B cell (primary cell): ENCODE results near the gene LRRC40. TPM values are rescaled to one million over a fixed set of nuclear protein-coding genes. Genes with fewer than 3 reads are reported as not detected.

Experiments
- ATAC-seq: fragments of 200-7000 bp; cut with Tn5 transposase; one replicate; pipeline ENCODE4 v1.10.0; 2021; ENCODE audit warnings: low read depth, mild to moderate bottlenecking, moderate number of reproducible peaks, moderate library complexity
- CTCF ChIA-PET: fragments of 350-600 bp; sonication (Branson Sonifier 250); formaldehyde crosslinking; loops from one replicate; lab custom pipeline; 2021; ENCODE audit warnings: antibody characterized with exemption, inconsistent platforms; lab: Charles Lee
- POLR2A ChIA-PET: fragments of 350-600 bp; sonication (Branson Sonifier 250); formaldehyde crosslinking; loops from one replicate; lab custom pipeline; 2021; ENCODE audit warnings: antibody characterized with exemption; lab: Charles Lee
- DNase-seq: peaks from one replicate; pipeline ENCODE4 v3.0.0; 2013
- H2AFZ ChIP-seq: 2 replicates; pipeline ENCODE4 v1.6.1; 2012; ENCODE audit warnings: mild to moderate bottlenecking, low read depth, low read length; ENCODE audit not compliant: insufficient read depth, poor library complexity, severe bottlenecking
- H3K27ac ChIP-seq, 2 donors: 1 replicate in 1 of 2; 2 replicates in 1 of 2; pipeline ENCODE4 v1.5.1; 2012 to 2013; ENCODE audit warnings: low read length in 2 of 2, mild to moderate bottlenecking in 2 of 2, moderate library complexity in 1 of 2
- H3K27me3 ChIP-seq, 4 experiments: fragments of 200-600 bp in 1 of 4; sonication (generic) in 1 of 4; replicated peaks in 1 of 4; 1 replicate in 2 of 4; 2 replicates in 2 of 4; pipeline versions ENCODE4 v1.6.1 to v1.7.0; 2013 to 2016; ENCODE audit warnings: low read length in 3 of 4, mild to moderate bottlenecking in 2 of 4, mixed read lengths in 1 of 4, moderate library complexity in 1 of 4; ENCODE audit not compliant: insufficient read depth in 4 of 4, control insufficient read depth in 3 of 4; ENCODE audit errors: control extremely low read depth in 1 of 4
- H3K36me3 ChIP-seq, 2 experiments: replicated peaks in 1 of 2; 1 replicate in 1 of 2; 2 replicates in 1 of 2; pipeline versions ENCODE4 v1.6.1 to v1.7.1; 2013; ENCODE audit warnings: low read length in 1 of 2; ENCODE audit not compliant: insufficient read depth in 2 of 2, control insufficient read depth in 1 of 2; ENCODE audit errors: control extremely low read depth in 1 of 2, extremely low read depth in 1 of 2
- H3K4me1 ChIP-seq, 2 donors: fragments of 200-600 bp in 1 of 2; sonication (generic) in 1 of 2; 1 replicate in 1 of 2; 2 replicates in 1 of 2; pipeline versions ENCODE4 v1.5.1 to v1.6.1; 2013 to 2017; ENCODE audit warnings: low read length in 2 of 2; ENCODE audit not compliant: control insufficient read depth in 2 of 2, insufficient read depth in 2 of 2
- H3K4me2 ChIP-seq: replicated peaks from 2 replicates; pipeline ENCODE3; 2012; ENCODE audit warnings: mild to moderate bottlenecking, low read depth, low read length; ENCODE audit not compliant: poor library complexity, severe bottlenecking
- H3K4me3 ChIP-seq, 5 experiments: fragments of 200-600 bp in 1 of 5; sonication (generic) in 1 of 5; 1 replicate in 3 of 5; 2 replicates in 2 of 5; pipeline versions ENCODE4 v1.5.1 to v1.7.0; 2011 to 2016; ENCODE audit warnings: low read length in 4 of 5, mild to moderate bottlenecking in 4 of 5, low read depth in 2 of 5, control low read depth in 1 of 5, moderate library complexity in 1 of 5; ENCODE audit not compliant: insufficient read depth in 1 of 5; ENCODE audit errors: control extremely low read depth in 1 of 5, extremely low read depth in 1 of 5
- H3K79me2 ChIP-seq: fragments of 200-600 bp; sonication (generic); one replicate; pipeline ENCODE4 v1.6.0; 2016; ENCODE audit warnings: low read length; ENCODE audit not compliant: control insufficient read depth, insufficient read depth
- H3K9ac ChIP-seq: fragments of 200-600 bp; sonication (generic); 2 replicates; pipeline ENCODE4 v1.6.1; 2017; ENCODE audit warnings: mild to moderate bottlenecking, low read length, moderate library complexity
- H3K9me3 ChIP-seq, 3 donors: one replicate each; pipeline versions ENCODE4 v1.6.1 to v1.7.1; 2013; ENCODE audit warnings: low read length in 2 of 3; ENCODE audit not compliant: control insufficient read depth in 2 of 3, insufficient read depth in 1 of 3; ENCODE audit errors: control extremely low read depth in 1 of 3
- H4K20me1 ChIP-seq: 2 replicates; pipeline ENCODE4 v1.6.0; 2012; ENCODE audit warnings: mild to moderate bottlenecking, low read length; ENCODE audit not compliant: insufficient read depth, control insufficient read depth, poor library complexity, severe bottlenecking
- H3K27ac Mint-ChIP-seq: one replicate; pipeline ENCODE4 v1.8.0; 2021; ENCODE audit warnings: mixed read lengths
- H3K27me3 Mint-ChIP-seq: one replicate; pipeline ENCODE4 v1.8.0; 2021; ENCODE audit warnings: mixed read lengths
- H3K4me1 Mint-ChIP-seq: one replicate; pipeline ENCODE4 v1.8.0; 2021; ENCODE audit warnings: mixed read lengths
- H3K4me3 Mint-ChIP-seq: one replicate; pipeline ENCODE4 v1.8.0; 2021; ENCODE audit warnings: mixed read lengths
- H3K9me3 Mint-ChIP-seq: one replicate; pipeline ENCODE4 v1.8.0; 2022; ENCODE audit warnings: mixed read lengths; ENCODE audit not compliant: insufficient read depth
- CTCF ChIP-seq: fragments of 200-600 bp; IDR thresholded peaks from one replicate; pipeline ENCODE4 v1.8.0; 2022; ENCODE audit warnings: antibody characterized with exemption, mild to moderate bottlenecking
- EZH2 ChIP-seq: IDR thresholded peaks from 2 replicates; pipeline ENCODE4 v1.6.1; 2012; ENCODE audit warnings: borderline replicate concordance, low read depth, mild to moderate bottlenecking, moderate library complexity, low read length; ENCODE audit not compliant: insufficient read depth, poor library complexity, severe bottlenecking
- WGBS: methylation state at CpG from one replicate; pipeline ENCODE4 v1.1.5; 2013; ENCODE audit warnings: missing lambda C conversion rate; ENCODE audit not compliant: insufficient coverage; 5-methylcytosine and 5-hydroxymethylcytosine counted together
- intact Hi-C: fragments of 100-400 bp; cut with micrococcal nuclease; formaldehyde crosslinking; loops from one replicate; pipeline ENCODE4 v1.10.0; 2022
- polyA plus RNA-seq: library from polyadenylated mRNA; depleted of rRNA; stranded (reverse); fragments of >200 nt; gene quantifications from 2 replicates; pipeline ENCODE4 v1.2.3, GENCODE V29; 2012
- total RNA-seq, 2 donors: library from RNA; stranded (reverse); fragments of 120-200 nt in 1 of 2; gene quantifications; 1 replicate in 1 of 2; 2 replicates in 1 of 2; pipeline versions ENCODE4 v1.2.3 to v1.2.4, GENCODE V29; 2013 to 2022

LRRC40 gene
- total and polyA plus RNA-seq, 2 donors (not counting 1 experiment from before 2014, with no cell fraction given) = 4.4 to 14.5 TPM

GRCh38 chr1:70171512-70171911 is 33.9 kb downstream of the LRRC40 start:
- H3K27ac Mint-ChIP-seq = no peak overlapping the region
- POLR2A ChIA-PET = no interaction called here
- CTCF ChIA-PET = no interaction called here
- Histone ChIP-seq H2AFZ (no peak overlapping the region), H3K36me3 (peaks cover 3 to 23% of the 10 kb centered on the region in 2 experiments), H3K4me1 (no peaks in the 10 kb centered on the region), H3K27me3 (no peaks in the 10 kb centered on the region), H3K9me3 (no peaks in the 10 kb centered on the region), H3K4me3 (no peak overlapping the region), H3K4me2 (no peak overlapping the region), H3K79me2 (no peaks in the 10 kb centered on the region), H3K9ac (no peak overlapping the region), H4K20me1 (no peaks in the 10 kb centered on the region), H3K27ac (no peak overlapping the region)
- H3K27me3 Mint-ChIP-seq = no peaks in the 10 kb centered on the region
- intact Hi-C loops = no loop called here
- TF ChIP-seq EZH2 (no peak), CTCF (no peak)
- H3K4me3 Mint-ChIP-seq = no peak overlapping the region
- DNase-seq = no peak
- no peaks in the 10 kb centered on the region for H3K4me1 Mint-ChIP-seq
- ATAC-seq = no peak
- no peaks in the 10 kb centered on the region for H3K9me3 Mint-ChIP-seq
- WGBS = no CpG with 5 or more reads among the region's 1 CpG

GRCh38 chr1:70169018-70169839 is 36.1 kb downstream of the LRRC40 start:
- Histone ChIP-seq H3K9ac (no peak overlapping the region), H2AFZ (no peak overlapping the region), H3K4me2 (no peak overlapping the region), H3K4me3 (no peak overlapping the region), H3K9me3 (no peaks in the 10 kb centered on the region), H4K20me1 (no peaks in the 10 kb centered on the region), H3K4me1 (no peaks in the 10 kb centered on the region), H3K79me2 (no peaks in the 10 kb centered on the region), H3K27ac (no peak overlapping the region), H3K36me3 (peaks cover 2 to 21% of the 10 kb centered on the region in 2 experiments), H3K27me3 (no peaks in the 10 kb centered on the region)
- Mint-ChIP-seq H3K4me1 (no peaks in the 10 kb centered on the region), H3K9me3 (no peaks in the 10 kb centered on the region), H3K27me3 (no peaks in the 10 kb centered on the region), H3K27ac (no peak overlapping the region), H3K4me3 (no peak overlapping the region)
- CTCF ChIA-PET = interaction anchor here (1.0 kb wide), 1 partner anchor 37 kb away, joined by 3 read pairs; no protein-coding TSS in a partner anchor
- ATAC-seq (no peak), DNase-seq (no peak)
- POLR2A ChIA-PET = no interaction called here
- intact Hi-C loops = no loop called here
- TF ChIP-seq CTCF (no peak), EZH2 (no peak)
- WGBS = 92% methylated on average over 2 of the region's 5 CpGs
